Endothelial cell of umbilical vein (primary cell): ENCODE data around the gene DNMT3B.

Experiments
- EZH2 ChIP-seq: IDR thresholded peaks from 2 replicates; pipeline ENCODE4 v1.6.1; 2012; ENCODE audit warnings: borderline replicate concordance, low read depth, mild to moderate bottlenecking, moderate library complexity, low read length, inconsistent platforms; ENCODE audit not compliant: severe bottlenecking
- POLR2AphosphoS5 ChIP-seq: IDR thresholded peaks from 2 replicates; pipeline ENCODE4 v1.6.1; 2012; ENCODE audit warnings: low read depth, mild to moderate bottlenecking, control low read depth, low read length, moderate library complexity; ENCODE audit not compliant: insufficient read depth

DNA sequence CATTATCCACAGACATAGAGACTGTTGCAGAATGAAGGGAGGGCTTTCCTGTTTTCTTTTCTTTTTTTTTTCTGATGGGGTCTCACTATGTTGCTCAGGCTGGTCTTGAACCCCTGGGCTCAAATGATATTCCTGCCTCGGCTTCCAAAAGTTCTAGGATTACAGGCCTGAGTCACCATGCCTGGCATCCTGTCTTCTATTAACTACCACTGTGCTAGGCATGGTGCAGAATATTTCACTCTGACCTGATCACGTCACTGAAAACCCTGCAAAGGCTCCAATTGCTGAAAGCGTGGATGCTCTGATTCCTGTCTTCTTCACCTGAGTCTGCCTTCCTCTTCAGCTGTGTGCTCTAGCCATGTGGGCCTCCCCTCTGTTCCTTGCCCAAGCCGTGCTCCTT lies 8.5 kb upstream of the DNMT3B start:
- TF ChIP-seq EZH2 (no peak), POLR2AphosphoS5 (no peak)
